GM23248 (cell line): ENCODE measurements around the gene A2M. TPM values are rescaled to one million over a fixed set of nuclear protein-coding genes. Genes with fewer than 3 reads are reported as not detected.

Experiments used
- DNase-seq: peaks from one replicate; pipeline ENCODE4 v3.0.0-alpha.2; 2015
- H2AFZ ChIP-seq: fragments of 200-600 bp; sonication (generic); 2 replicates; pipeline ENCODE4 v1.6.1; 2016; ENCODE audit warnings: antibody characterized with exemption
- H3F3A ChIP-seq: fragments of 200-600 bp; sonication (generic); 2 replicates; pipeline ENCODE4 v1.6.1; 2016; ENCODE audit warnings: mild to moderate bottlenecking, antibody characterized with exemption, mixed run types; ENCODE audit not compliant: insufficient read depth
- H3K27ac ChIP-seq: fragments of 200-600 bp; sonication (generic); 2 replicates; pipeline ENCODE4 v1.5.1; 2016; ENCODE audit warnings: mild to moderate bottlenecking
- H3K27me3 ChIP-seq: fragments of 200-600 bp; sonication (generic); replicated peaks from 2 replicates; pipeline ENCODE4 v1.6.1; 2016; ENCODE audit warnings: mild to moderate bottlenecking; ENCODE audit not compliant: insufficient read depth
- H3K36me3 ChIP-seq: fragments of 200-600 bp; sonication (generic); 2 replicates; pipeline ENCODE4 v1.6.1; 2016; ENCODE audit warnings: low read depth, mild to moderate bottlenecking
- H3K4me1 ChIP-seq: fragments of 200-600 bp; sonication (generic); 2 replicates; pipeline ENCODE4 v1.6.1; 2016; ENCODE audit warnings: mild to moderate bottlenecking; ENCODE audit not compliant: insufficient read depth
- H3K4me2 ChIP-seq: fragments of 200-600 bp; sonication (generic); one replicate; pipeline ENCODE4 v1.6.1; 2016; ENCODE audit warnings: mild to moderate bottlenecking; ENCODE audit not compliant: unreplicated experiment
- H3K4me3 ChIP-seq: fragments of 200-600 bp; sonication (generic); 2 replicates; pipeline ENCODE4 v1.5.1; 2016; ENCODE audit warnings: mild to moderate bottlenecking
- H3K79me2 ChIP-seq: fragments of 200-600 bp; sonication (generic); 2 replicates; pipeline ENCODE4 v1.6.1; 2016; ENCODE audit warnings: mild to moderate bottlenecking; ENCODE audit not compliant: insufficient read depth
- H3K9ac ChIP-seq: fragments of 200-600 bp; sonication (generic); 2 replicates; pipeline ENCODE4 v1.6.1; 2016; ENCODE audit warnings: mild to moderate bottlenecking
- H3K9me2 ChIP-seq: fragments of 200-600 bp; sonication (generic); 2 replicates; pipeline ENCODE4 v1.6.1; 2016; ENCODE audit warnings: mixed run types, mild to moderate bottlenecking, moderate library complexity; ENCODE audit not compliant: insufficient read depth
- H3K9me3 ChIP-seq: fragments of 200-600 bp; sonication (generic); one replicate; pipeline ENCODE4 v1.6.1; 2017; ENCODE audit warnings: low read depth
- H4K20me1 ChIP-seq: fragments of 200-600 bp; sonication (generic); 2 replicates; pipeline ENCODE4 v1.6.0; 2016; ENCODE audit not compliant: insufficient read depth
- EZH2 ChIP-seq: fragments of 200-600 bp; sonication (generic); IDR thresholded peaks from 2 replicates; pipeline ENCODE4 v1.6.1; 2018; ENCODE audit warnings: antibody characterized with exemption, mild to moderate bottlenecking; ENCODE audit not compliant: insufficient read depth, poor library complexity, severe bottlenecking
- EZH2phosphoT487 ChIP-seq: fragments of 200-600 bp; sonication (generic); IDR thresholded peaks from 2 replicates; pipeline ENCODE4 v1.6.1; 2018; ENCODE audit warnings: antibody characterized with exemption, moderate library complexity, mild to moderate bottlenecking, low read depth; ENCODE audit not compliant: insufficient read depth
- WGBS, 2 experiments: methylation state at CpG; one replicate each; pipeline ENCODE4 v1.1.6; 2015 to 2017; ENCODE audit warnings: low lambda C conversion rate in 2 of 2, low coverage in 1 of 2; ENCODE audit errors: missing lambda C conversion rate in 2 of 2; 5-methylcytosine and 5-hydroxymethylcytosine counted together
- in situ Hi-C: fragments of 300-500 bp; cut with MboI; formaldehyde crosslinking; loops from 2 replicates; pipeline ENCODE4 v1.15.0; 2020
- polyA plus RNA-seq: library from polyadenylated mRNA; unstranded; fragments of >200 nt; fragmentation: Nextera tagmentation; extraction: Ambion mirVana; gene quantifications from 2 replicates; pipeline ENCODE4 v1.2.1, GENCODE V29; 2016
- total RNA-seq: library from RNA; depleted of rRNA; stranded (reverse); fragments of >200 nt; shearing (Covaris generic); gene quantifications from 2 replicates; pipeline ENCODE4 v1.2.3, GENCODE V29; 2014

A2M gene
- total and polyA plus RNA-seq, 2 experiments from 2014 or later = 34.9 to 40.1 TPM

DNA sequence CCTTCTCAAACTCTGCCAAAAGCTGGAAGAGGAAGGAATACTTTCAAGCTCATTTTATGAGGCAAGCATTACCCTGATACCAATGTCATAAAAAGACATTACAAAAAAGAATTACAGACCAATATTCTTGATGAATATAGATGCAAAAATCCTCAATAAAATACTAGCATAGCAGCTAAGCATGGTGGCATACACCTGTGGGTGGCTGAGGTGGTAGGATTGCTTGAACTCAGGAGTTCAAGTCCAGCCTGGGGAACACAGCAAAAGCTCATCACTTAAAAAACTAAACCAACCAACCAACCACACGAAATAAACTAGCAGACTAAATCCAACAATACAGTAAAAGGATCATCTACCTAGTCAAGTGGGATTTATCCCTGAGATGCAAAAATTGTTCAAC is 29.6 kb downstream of the A2M start:
- in situ Hi-C loops = no loop called here
- WGBS, 2 experiments = 3 to 6% methylated on average over 1 of the region's 1 CpG
- Histone ChIP-seq H3K27me3 (no peaks in the 10 kb centered on the region), H3K9ac (no peak overlapping the region), H3K4me3 (no peak overlapping the region), H2AFZ (no peak overlapping the region), H4K20me1 (no peaks in the 10 kb centered on the region), H3F3A (no peaks in the 10 kb centered on the region), H3K27ac (no peak overlapping the region), H3K36me3 (no peaks in the 10 kb centered on the region), H3K9me2 (no peaks in the 10 kb centered on the region), H3K4me1 (no peaks in the 10 kb centered on the region), H3K79me2 (no peaks in the 10 kb centered on the region), H3K4me2 (no peak overlapping the region), H3K9me3 (no peaks in the 10 kb centered on the region)
- no peak for DNase-seq
- TF ChIP-seq EZH2 (no peak), EZH2phosphoT487 (no peak)

DNA sequence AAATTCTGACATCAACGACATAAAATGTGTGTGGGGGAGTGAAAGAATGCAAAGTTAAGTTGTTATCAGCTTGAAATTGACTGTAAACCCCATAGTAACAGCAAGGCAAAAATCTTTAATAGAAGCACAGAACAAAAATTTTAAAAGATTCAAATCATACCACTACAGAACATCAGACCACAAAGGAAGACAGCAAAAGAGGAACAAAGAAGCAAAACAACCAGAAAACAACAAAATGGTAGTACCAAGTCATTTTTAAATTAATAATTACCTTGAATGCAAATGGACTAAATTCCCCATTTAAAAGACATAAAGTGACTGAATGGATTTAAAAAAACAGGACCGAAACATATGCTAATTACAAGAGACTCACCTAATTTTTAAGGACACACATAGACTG is 31.3 kb downstream of the A2M start:
- Histone ChIP-seq H3K36me3 (no peaks in the 10 kb centered on the region), H3K4me3 (no peak overlapping the region), H3K9ac (no peak overlapping the region), H3K79me2 (no peaks in the 10 kb centered on the region), H3K4me1 (no peaks in the 10 kb centered on the region), H3F3A (no peaks in the 10 kb centered on the region), H3K27ac (no peak overlapping the region), H4K20me1 (no peaks in the 10 kb centered on the region), H3K4me2 (no peak overlapping the region), H3K9me3 (no peaks in the 10 kb centered on the region), H3K9me2 (no peaks in the 10 kb centered on the region), H2AFZ (no peak overlapping the region), H3K27me3 (no peaks in the 10 kb centered on the region)
- TF ChIP-seq EZH2phosphoT487 = no peak
- no peak for TF ChIP-seq EZH2
- in situ Hi-C loops = no loop called here
- 47% methylated on average over 2 of the region's 2 CpGs for WGBS, 2 experiments
- no peak for DNase-seq

DNA sequence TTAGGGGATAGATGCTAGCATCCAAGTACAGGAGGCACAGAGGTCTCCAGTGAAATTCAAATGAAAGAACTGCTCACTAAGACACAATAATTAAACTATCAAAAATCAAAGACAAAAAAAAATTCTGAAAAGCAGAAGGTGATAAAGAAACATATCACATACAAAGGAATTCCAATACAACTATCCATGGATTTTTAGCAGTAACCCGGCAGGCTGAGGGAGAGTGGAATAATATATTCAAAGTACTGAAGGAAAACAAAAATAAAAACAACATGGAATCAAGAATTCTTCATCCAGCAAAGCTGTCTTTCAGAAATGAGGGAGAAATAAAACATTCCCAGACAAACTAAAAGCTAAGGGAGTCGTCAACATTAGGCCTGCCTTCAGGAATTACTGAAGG is 31.9 kb downstream of the A2M start:
- Histone ChIP-seq H3K36me3 (no peaks in the 10 kb centered on the region), H3K9ac (no peak overlapping the region), H3F3A (no peaks in the 10 kb centered on the region), H3K79me2 (no peaks in the 10 kb centered on the region), H2AFZ (no peak overlapping the region), H4K20me1 (no peaks in the 10 kb centered on the region), H3K27me3 (no peaks in the 10 kb centered on the region), H3K4me3 (no peak overlapping the region), H3K4me1 (no peaks in the 10 kb centered on the region), H3K9me3 (no peaks in the 10 kb centered on the region), H3K9me2 (no peaks in the 10 kb centered on the region), H3K4me2 (no peak overlapping the region), H3K27ac (no peak overlapping the region)
- in situ Hi-C loops = no loop called here
- DNase-seq = no peak
- WGBS, 2 experiments = 15 to 30% methylated on average over 2 of the region's 2 CpGs
- TF ChIP-seq EZH2phosphoT487 (no peak), EZH2 (no peak)

DNA sequence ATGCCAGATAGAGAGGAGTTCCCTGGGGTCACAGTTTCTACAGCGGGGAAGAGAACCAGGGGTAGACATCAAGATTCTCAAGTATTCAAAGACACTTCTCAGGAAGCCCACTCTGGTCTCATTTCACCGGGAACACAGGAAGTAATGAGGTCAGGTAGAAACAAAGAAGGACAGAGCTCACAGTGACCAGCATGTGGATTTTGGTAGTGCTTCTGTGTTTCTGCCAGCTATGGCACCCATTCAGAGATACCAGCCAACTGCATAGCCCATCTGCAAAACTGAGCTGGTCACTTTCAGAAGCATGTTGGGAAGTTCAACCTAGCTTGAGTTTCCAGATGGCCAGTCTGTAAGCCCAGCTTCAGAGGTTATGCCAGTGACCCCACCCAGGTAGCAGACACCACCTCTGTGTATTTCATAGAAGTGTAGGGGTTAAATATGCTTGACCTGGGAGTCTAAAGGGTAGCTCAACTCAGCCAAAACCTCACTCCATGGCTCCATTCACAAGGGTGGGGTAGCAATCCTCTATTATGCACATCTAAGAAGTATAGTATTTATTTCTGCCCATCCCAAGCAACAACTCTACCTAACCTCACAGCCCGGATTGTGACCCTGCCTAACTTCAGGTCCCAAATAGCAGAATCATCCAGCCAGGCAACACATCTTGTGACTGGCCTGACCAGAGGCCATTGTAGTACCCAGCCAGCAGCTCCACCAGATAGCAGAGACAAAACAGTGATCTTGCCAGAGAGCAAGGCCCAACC is 33.9 kb downstream of the A2M start:
- Histone ChIP-seq H3K79me2 (no peaks in the 10 kb centered on the region), H3K36me3 (no peaks in the 10 kb centered on the region), H4K20me1 (no peaks in the 10 kb centered on the region), H2AFZ (no peak overlapping the region), H3K27me3 (no peaks in the 10 kb centered on the region), H3F3A (no peaks in the 10 kb centered on the region), H3K9me3 (no peaks in the 10 kb centered on the region), H3K4me1 (no peaks in the 10 kb centered on the region), H3K9ac (no peak overlapping the region), H3K9me2 (no peaks in the 10 kb centered on the region), H3K27ac (no peak overlapping the region), H3K4me2 (no peak overlapping the region), H3K4me3 (no peak overlapping the region)
- in situ Hi-C loops = no loop called here
- no peak for DNase-seq
- TF ChIP-seq EZH2 (no peak), EZH2phosphoT487 (no peak)
- 39 to 56% methylated on average over 3 of the region's 3 CpGs for WGBS, 2 experiments
